GM12878 (cell line): Measurements from ENCODE around the gene NXPH1. TPM values are rescaled to one million over a fixed set of nuclear protein-coding genes. Genes with fewer than 3 reads are reported as not detected.

Experiments
- ATAC-seq: fragments of 200-7000 bp; cut with Tn5 transposase; 3 replicates; pipeline ENCODE4 v1.9.1; 2020; ENCODE audit warnings: mild to moderate bottlenecking, moderate library complexity
- BruUV-seq: library from RNA; stranded (reverse); fragments of 400-500 nt; replicated peaks from 2 replicates; lab custom pipeline; 2021; lab: Mats Ljungman, UMichigan
- CTCF ChIA-PET: fragments of 300-600 bp; sonication (Branson Sonifier 250); formaldehyde crosslinking; extraction: SDS; loops from one replicate; lab custom pipeline; 2021; ENCODE audit warnings: inconsistent platforms; lab: Yijun Ruan, JAX
- POLR2A ChIA-PET: fragments of 350-600 bp; formaldehyde crosslinking; extraction: SDS; loops from one replicate; lab custom pipeline; 2021; ENCODE audit warnings: inconsistent platforms; lab: Charles Lee
- RAD21 ChIA-PET: fragments of 300-600 bp; sonication (Branson Sonifier 250); formaldehyde crosslinking; loops from one replicate; lab custom pipeline; 2023; ENCODE audit warnings: antibody characterized with exemption; ENCODE audit not compliant: unreplicated experiment; lab: Charles Lee
- SMC1A ChIA-PET: fragments of 300-600 bp; sonication (Branson Sonifier 250); formaldehyde crosslinking; loops from one replicate; lab custom pipeline; 2023; ENCODE audit not compliant: unreplicated experiment, uncharacterized antibody; lab: Charles Lee
- DNase-seq: peaks from one replicate; pipeline ENCODE4 v3.0.0-alpha.2; 2011; ENCODE audit warnings: low read depth, low spot score
- FAIRE-seq: peaks from 3 replicates; lab custom pipeline; 2011; peaks lifted over from hg19 to GRCh38; lab: Jason Lieb, UNC
- H2AFZ ChIP-seq: 2 replicates; pipeline ENCODE4 v1.6.0; 2011; ENCODE audit warnings: low read depth, low read length, control low read depth; ENCODE audit not compliant: control insufficient read depth
- H3K27ac ChIP-seq: 2 replicates; pipeline ENCODE4 v1.5.1; 2011; ENCODE audit warnings: control low read depth; ENCODE audit not compliant: control insufficient read depth, insufficient read depth
- H3K27me3 ChIP-seq, 2 experiments: replicated peaks in 1 of 2; 2 replicates each; pipeline versions ENCODE4 v1.6.0 to v1.6.1; 2011; ENCODE audit warnings: low read length in 1 of 2; ENCODE audit not compliant: control insufficient read depth in 2 of 2, insufficient read depth in 2 of 2
- H3K36me3 ChIP-seq, 2 experiments: 2 replicates each; pipeline ENCODE4 v1.5.1; 2011; ENCODE audit warnings: low read length in 1 of 2; ENCODE audit not compliant: control insufficient read depth in 2 of 2, insufficient read depth in 2 of 2
- H3K4me1 ChIP-seq: 2 replicates; pipeline ENCODE4 v1.6.1; 2011; ENCODE audit warnings: mild to moderate bottlenecking, low read length, moderate library complexity, mixed read lengths; ENCODE audit not compliant: control insufficient read depth, insufficient read depth
- H3K4me2 ChIP-seq: 2 replicates; pipeline ENCODE4 v1.6.0; 2011; ENCODE audit warnings: control low read depth; ENCODE audit not compliant: control insufficient read depth, insufficient read depth
- H3K4me3 ChIP-seq: fragments of 200-600 bp; sonication (generic); 2 replicates; pipeline ENCODE4 v1.5.1; 2016
- H3K79me2 ChIP-seq: 2 replicates; pipeline ENCODE4 v1.6.0; 2011; ENCODE audit warnings: low read length; ENCODE audit not compliant: control insufficient read depth, insufficient read depth
- H3K9ac ChIP-seq: 2 replicates; pipeline ENCODE4 v1.8.0; 2011; ENCODE audit warnings: low read length, control low read depth, mixed read lengths; ENCODE audit not compliant: control insufficient read depth, insufficient read depth
- H3K9me3 ChIP-seq: replicated peaks from 3 replicates; pipeline ENCODE4 v1.5.1; 2011; ENCODE audit warnings: mild to moderate bottlenecking, low read length; ENCODE audit not compliant: control insufficient read depth, insufficient read depth
- H4K20me1 ChIP-seq: 2 replicates; pipeline ENCODE4 v1.6.0; 2011; ENCODE audit not compliant: control insufficient read depth, insufficient read depth
- ASH2L ChIP-seq: fragments of 300-600, 200-600 bp; sonication (generic); IDR thresholded peaks from 2 replicates; pipeline ENCODE4 v1.6.1; 2017; ENCODE audit warnings: low read depth, mild to moderate bottlenecking, borderline replicate concordance
- BACH1 ChIP-seq: fragments of 450-650 bp; IDR thresholded peaks from 2 replicates; pipeline ENCODE4 v1.6.1; 2017; ENCODE audit warnings: mild to moderate bottlenecking, borderline replicate concordance
- BRCA1 ChIP-seq: IDR thresholded peaks from 2 replicates; pipeline ENCODE4 v1.6.1; 2011; ENCODE audit warnings: low read depth, low read length, improper control_type of control experiment
- CBFB ChIP-seq: IDR thresholded peaks from 2 replicates; pipeline ENCODE4 v1.6.1; 2016; ENCODE audit warnings: antibody characterized with exemption, low read depth
- FOXK2 ChIP-seq: fragments of 450-650 bp; IDR thresholded peaks from 2 replicates; pipeline ENCODE4 v1.6.1; 2017; ENCODE audit warnings: mild to moderate bottlenecking, moderate library complexity
- HDAC2 ChIP-seq: fragments of 200-600 bp; sonication (generic); IDR thresholded peaks from 2 replicates; pipeline ENCODE4 v1.6.1; 2017
- IKZF1 ChIP-seq: fragments of 450-650 bp; conservative IDR thresholded peaks from 2 replicates; pipeline ENCODE4 v1.6.1; 2017; ENCODE audit warnings: antibody characterized with exemption, mild to moderate bottlenecking
- IRF4 ChIP-seq: IDR thresholded peaks from 2 replicates; pipeline ENCODE4 v1.6.1; 2011; ENCODE audit warnings: low read depth, low read length
- IRF5 ChIP-seq: fragments of 450-650 bp; IDR thresholded peaks from 2 replicates; pipeline ENCODE4 v1.6.1; 2017; ENCODE audit warnings: borderline replicate concordance
- NR2C1 ChIP-seq: fragments of 450-650 bp; IDR thresholded peaks from 2 replicates; pipeline ENCODE4 v1.6.1; 2017; ENCODE audit warnings: antibody characterized with exemption, mild to moderate bottlenecking, moderate library complexity
- NRF1 ChIP-seq: conservative IDR thresholded peaks from 2 replicates; pipeline ENCODE4 v1.6.1; 2011; ENCODE audit warnings: mild to moderate bottlenecking, low read depth, low read length, improper control_type of control experiment
- PAX5 ChIP-seq: IDR thresholded peaks from 2 replicates; pipeline ENCODE4 v1.6.1; 2011; ENCODE audit warnings: low read depth, low read length, borderline replicate concordance
- POU2F2 ChIP-seq: IDR thresholded peaks from 3 replicates; pipeline ENCODE4 v1.6.1; 2011; ENCODE audit warnings: low read depth, mild to moderate bottlenecking, low read length, borderline replicate concordance
- RAD21 ChIP-seq: IDR thresholded peaks from 2 replicates; pipeline ENCODE4 v1.6.1; 2011; ENCODE audit warnings: mild to moderate bottlenecking, low read depth, low read length, moderate library complexity; ENCODE audit not compliant: insufficient read depth
- RELA ChIP-seq: fragments of 450-650 bp; IDR thresholded peaks from 2 replicates; pipeline ENCODE4 v1.8.0; 2014; ENCODE audit warnings: borderline replicate concordance; ENCODE audit not compliant: partially characterized antibody
- SIX5 ChIP-seq: IDR thresholded peaks from 2 replicates; pipeline ENCODE4 v1.6.1; 2011; ENCODE audit warnings: mild to moderate bottlenecking, low read depth, low read length, moderate library complexity; ENCODE audit not compliant: severe bottlenecking
- ZNF217 ChIP-seq: fragments of 450-650 bp; IDR thresholded peaks from 2 replicates; pipeline ENCODE4 v1.6.1; 2017; ENCODE audit warnings: antibody characterized with exemption, mild to moderate bottlenecking
- WGBS: methylation state at CpG from one replicate; pipeline ENCODE4 v1.1.6; 2016; ENCODE audit warnings: low lambda C conversion rate; ENCODE audit not compliant: insufficient replicate concordance, insufficient coverage; ENCODE audit errors: missing lambda C conversion rate; 5-methylcytosine and 5-hydroxymethylcytosine counted together
- in situ Hi-C: fragments of 300-500 bp; cut with MboI; formaldehyde crosslinking; loops from 9 replicates; pipeline ENCODE4 v1.14.3; 2018; ENCODE audit warnings: mixed read lengths
- intact Hi-C: fragments of 100-400 bp; cut with micrococcal nuclease; formaldehyde crosslinking; loops from one replicate; pipeline ENCODE4 v1.14.2; 2022; ENCODE audit not compliant: unreplicated experiment
- polyA plus RNA-seq, 11 experiments: library from polyadenylated mRNA; depleted of rRNA in 4 of 11; unstranded in 6 of 11; stranded (reverse) in 5 of 11; fragments of >200 nt; fragmentation: Nextera tagmentation in 4 of 11; fragmentation: Illumina TruSeq in 1 of 11; extraction: Ambion mirVana in 4 of 11; extraction: Trizol in 1 of 11; gene quantifications; 1 replicate in 1 of 11; 2 replicates in 10 of 11; pipeline versions ENCODE4 v1.2.1 to v1.2.3, GENCODE V29; 2011 to 2016; ENCODE audit warnings: inconsistent platforms in 2 of 11, missing spikeins in 2 of 11, low read depth in 1 of 11
- total RNA-seq, 4 experiments: library from RNA; depleted of rRNA in 3 of 4; stranded (reverse); fragments of >200 nt in 3 of 4; fragmentation: Illumina TruSeq in 1 of 4; extraction: Trizol in 1 of 4; gene quantifications; 2 replicates each; pipeline versions ENCODE4 v1.2.1 to v1.2.3, GENCODE V29; 2013 to 2021

Gene NXPH1
- total and polyA plus RNA-seq, 10 of the 15 experiments (the other 5 are each of a cell fraction or from before 2014, with no cell fraction given) = 0.06 to 0.34 TPM; not detected in 8

GRCh38 chr7:8640671-8641070, 207.3 kb downstream of the NXPH1 start:
- Histone ChIP-seq H3K27ac (no peak overlapping the region), H3K27me3 (no peaks in the 10 kb centered on the region), H3K4me3 (no peak overlapping the region), H3K9ac (no peak overlapping the region), H2AFZ (no peak overlapping the region), H3K4me1 (no peaks in the 10 kb centered on the region), H3K79me2 (no peaks in the 10 kb centered on the region), H4K20me1 (no peaks in the 10 kb centered on the region), H3K36me3 (no peaks in the 10 kb centered on the region), H3K9me3 (no peaks in the 10 kb centered on the region), H3K4me2 (no peak overlapping the region)
- WGBS = 0% methylated on average over 1 of the region's 1 CpG
- no TSS peak for BruUV-seq
- no peak for TF ChIP-seq RELA
- TF ChIP-seq POU2F2 = no peak
- TF ChIP-seq CBFB = no peak
- TF ChIP-seq BRCA1 = no peak
- TF ChIP-seq IRF4 = no peak
- no peak for TF ChIP-seq PAX5
- no peak for ATAC-seq
- SMC1A ChIA-PET = no interaction called here
- CTCF ChIA-PET = interaction anchor here (0.7 kb wide), 1 partner anchor 8 kb away, joined by 4 read pairs; no protein-coding TSS in a partner anchor
- in situ Hi-C loops = no loop called here
- no peak for FAIRE-seq
- intact Hi-C loops = no loop called here
- POLR2A ChIA-PET = no interaction called here
- DNase-seq = no peak
- RAD21 ChIA-PET = interaction anchor here (1.6 kb wide), 1 partner anchor 17 kb away, joined by 3 read pairs; no protein-coding TSS in a partner anchor

GRCh38 chr7:8668627-8669500, 235.5 kb downstream of the NXPH1 start:
- under 1% methylated on average over 6 of the region's 6 CpGs for WGBS
- FAIRE-seq (no peak), DNase-seq (no peak), ATAC-seq (no peak)
- no peaks in the 10 kb centered on the region for H3K79me2 ChIP-seq
- intact Hi-C loops = no loop called here
- RAD21 ChIA-PET = no interaction called here
- no peaks in the 10 kb centered on the region for H3K27me3 ChIP-seq
- CTCF ChIA-PET = no interaction called here
- H3K27ac ChIP-seq = no peak overlapping the region
- H3K36me3 ChIP-seq = no peaks in the 10 kb centered on the region
- TF ChIP-seq ZNF217 = no peak
- TF ChIP-seq HDAC2 = no peak
- no peak for TF ChIP-seq IRF5
- TF ChIP-seq SIX5 = no peak
- TF ChIP-seq ASH2L = no peak
- TF ChIP-seq RAD21 = no peak
- TF ChIP-seq POU2F2 = no peak
- TF ChIP-seq NRF1 = no peak
- TF ChIP-seq NR2C1 = no peak
- no peak for TF ChIP-seq FOXK2
- TF ChIP-seq BACH1 = no peak
- no peak for TF ChIP-seq IKZF1
- H2AFZ ChIP-seq = no peak overlapping the region
- no peaks in the 10 kb centered on the region for H3K9me3 ChIP-seq
- no peak overlapping the region for H3K4me2 ChIP-seq
- no peak overlapping the region for H3K4me3 ChIP-seq
- no peaks in the 10 kb centered on the region for H3K4me1 ChIP-seq
- H3K9ac ChIP-seq = no peak overlapping the region
- in situ Hi-C loops = no loop called here
- no peaks in the 10 kb centered on the region for H4K20me1 ChIP-seq
- no TSS peak for BruUV-seq
- SMC1A ChIA-PET = no interaction called here
- POLR2A ChIA-PET = no interaction called here
